ENCODE results near the gene GPRC5B. TPM values are rescaled to one million over a fixed set of nuclear protein-coding genes. Genes with fewer than 3 reads are reported as not detected.

GPRC5B gene
- total RNA-seq, 1 donor from 2014 or later: 122 TPM

GRCh38 chr16:19876501-19877059 lies 8.1 kb downstream of the GPRC5B start:
- ATAC-seq (no peak), DNase-seq (ENCODE audit: low spot score) (no peak)
- intact Hi-C loops (cut with DNase I): no loop called here

GRCh38 chr16:19875900-19876299 lies 8.7 kb downstream of the GPRC5B start:
- ATAC-seq: no peak
- no peak for DNase-seq (ENCODE audit: low spot score)
- intact Hi-C loops (cut with DNase I): no loop called here

DNA sequence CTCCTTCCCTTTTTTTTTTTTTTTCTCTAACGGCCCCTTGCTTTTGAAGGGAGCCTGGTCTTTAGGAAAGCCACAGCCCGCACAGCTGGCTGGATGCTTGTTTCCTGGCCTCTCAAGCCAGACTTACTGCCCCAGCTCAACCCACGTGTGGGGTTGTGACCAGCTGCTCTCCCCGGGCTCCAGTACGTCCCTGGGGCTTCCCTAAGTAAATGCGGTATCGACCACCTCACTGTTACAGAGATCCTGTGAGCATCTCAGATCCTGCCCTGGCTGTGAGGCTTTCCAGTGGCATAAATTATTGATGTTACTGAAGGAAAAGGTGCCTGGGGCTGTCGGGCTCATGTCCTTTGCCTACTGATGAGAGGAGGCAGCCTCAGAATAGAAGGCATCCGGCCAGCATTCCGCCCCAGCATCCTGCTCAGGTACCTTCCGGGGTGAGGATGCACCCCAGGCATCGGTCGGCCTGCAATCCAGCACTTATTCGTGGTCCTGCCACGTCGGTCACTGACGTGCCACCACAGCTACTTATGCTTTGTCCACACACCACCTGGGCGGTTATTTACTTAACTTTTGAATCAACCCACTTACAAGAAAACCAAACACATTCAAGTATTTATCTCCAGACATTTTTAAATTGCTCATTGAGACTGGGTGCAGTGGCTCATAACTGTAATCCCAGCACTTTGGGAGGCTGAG lies 9.6 kb downstream of the GPRC5B start:
- no peak for ATAC-seq
- intact Hi-C loops (cut with DNase I): no loop called here
- DNase-seq (ENCODE audit: low spot score): no peak

- ATAC-seq (peak; percentile 21), DNase-seq (ENCODE audit: low spot score) (no peak)
- intact Hi-C loops (cut with DNase I): no loop called here
These were observed 10.6 kb downstream of the GPRC5B start for GRCh38 chr16:19874026-19874425.

DNA sequence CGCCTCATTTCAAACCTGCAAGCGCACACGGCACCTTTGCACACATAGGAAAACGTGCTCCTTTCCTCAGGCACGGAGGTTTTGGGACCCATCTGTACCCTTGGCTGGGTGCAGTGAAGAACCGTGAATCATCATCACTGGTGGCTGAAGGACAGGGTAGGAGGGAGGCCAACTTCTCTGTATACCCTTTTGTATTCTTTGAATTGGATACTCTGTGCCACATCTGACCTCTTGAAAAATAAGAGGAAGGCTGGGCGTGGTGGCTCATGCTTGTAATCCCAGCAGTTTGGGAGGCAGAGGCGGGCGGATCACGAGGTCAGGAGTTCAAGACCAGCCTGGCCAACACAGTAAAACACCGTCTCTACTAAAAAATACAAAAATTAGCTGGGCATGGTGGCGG lies 11.7 kb downstream of the GPRC5B start:
- intact Hi-C loops (cut with DNase I): no loop called here
- no peak for ATAC-seq
- no peak for DNase-seq (ENCODE audit: low spot score)

- ATAC-seq: no peak
- DNase-seq (ENCODE audit: low spot score): no peak
- intact Hi-C loops (cut with DNase I): no loop called here
These were observed 12.3 kb downstream of the GPRC5B start for GRCh38 chr16:19872179-19872863.

GRCh38 chr16:19871721-19872120 lies 12.9 kb downstream of the GPRC5B start:
- DNase-seq (ENCODE audit: low spot score) (no peak), ATAC-seq (no peak)
- intact Hi-C loops (cut with DNase I): no loop called here

DNA sequence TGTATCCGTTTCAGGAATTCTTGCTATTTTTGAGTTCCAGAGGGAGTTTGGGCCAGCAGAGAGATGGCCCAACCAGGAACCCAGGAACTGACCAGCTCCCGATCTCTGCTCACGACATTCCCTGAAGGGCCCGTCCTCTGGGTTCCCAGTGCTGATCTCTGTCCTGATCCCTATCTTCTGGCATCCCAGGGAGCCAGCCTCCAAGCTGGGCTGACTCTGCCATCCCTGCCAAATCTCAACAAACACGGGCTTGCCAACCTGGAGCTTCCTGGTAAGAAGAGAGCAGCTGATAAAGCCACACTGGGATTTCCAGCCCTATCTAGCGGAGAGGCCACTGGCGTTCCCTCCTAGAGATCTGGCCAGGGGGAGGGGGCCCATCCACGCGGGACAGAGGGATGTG lies 16.2 kb downstream of the GPRC5B start:
- DNase-seq (ENCODE audit: low spot score) (no peak), ATAC-seq (no peak)
- intact Hi-C loops (cut with DNase I): no loop called here

DNA sequence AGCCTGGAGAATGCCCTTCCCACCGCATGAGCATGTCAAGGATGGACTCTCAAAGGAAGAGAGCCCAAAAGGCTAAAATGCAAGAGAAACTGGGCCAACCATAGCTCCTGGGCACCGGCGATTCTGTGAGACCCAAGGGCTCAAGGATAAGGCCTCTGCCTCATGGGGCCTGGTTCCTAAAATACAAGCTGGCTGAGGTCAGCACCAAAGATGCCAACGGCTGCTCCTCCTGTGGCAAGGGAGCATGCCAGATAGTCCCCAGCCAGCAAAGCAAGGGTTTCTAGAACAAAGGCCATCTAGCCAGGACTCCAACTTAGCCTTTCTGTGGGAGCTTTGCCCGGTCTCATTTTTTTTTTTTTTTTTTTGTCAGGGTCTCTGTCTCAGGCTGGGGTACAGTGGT lies 20.1 kb downstream of the GPRC5B start:
- DNase-seq (ENCODE audit: low spot score): no peak
- no peak for ATAC-seq
- intact Hi-C loops (cut with DNase I): no loop called here

GRCh38 chr16:19863990-19864389 lies 20.7 kb downstream of the GPRC5B start:
- no peak for ATAC-seq
- intact Hi-C loops (cut with DNase I): no loop called here
- no peak for DNase-seq (ENCODE audit: low spot score)

GRCh38 chr16:19861811-19862327 lies 22.8 kb downstream of the GPRC5B start:
- DNase-seq (ENCODE audit: low spot score): peak; percentile 70
- intact Hi-C loops (cut with DNase I): no loop called here
- peak; percentile 89 for ATAC-seq

DNA sequence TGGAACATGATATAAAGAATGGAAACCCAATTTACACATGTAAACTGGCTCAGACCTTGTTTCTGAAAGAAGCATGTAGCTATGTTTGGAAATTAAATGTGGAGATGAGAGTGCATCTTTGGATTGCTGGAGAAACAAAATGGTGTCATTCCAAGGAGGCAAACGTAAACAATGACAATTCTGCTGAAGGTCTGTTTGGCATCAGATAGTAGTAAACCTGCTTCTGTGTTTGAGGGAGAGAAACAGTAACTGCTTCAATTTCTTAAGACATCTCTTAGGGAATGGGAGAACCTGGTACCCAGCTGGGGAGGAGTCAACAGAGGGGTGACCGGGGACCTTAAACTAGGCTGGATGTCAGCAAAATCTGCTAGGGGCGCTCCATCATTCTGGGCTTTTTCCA lies 23.5 kb downstream of the GPRC5B start:
- DNase-seq (ENCODE audit: low spot score): no peak
- ATAC-seq: no peak
- intact Hi-C loops (cut with DNase I): no loop called here

DNA sequence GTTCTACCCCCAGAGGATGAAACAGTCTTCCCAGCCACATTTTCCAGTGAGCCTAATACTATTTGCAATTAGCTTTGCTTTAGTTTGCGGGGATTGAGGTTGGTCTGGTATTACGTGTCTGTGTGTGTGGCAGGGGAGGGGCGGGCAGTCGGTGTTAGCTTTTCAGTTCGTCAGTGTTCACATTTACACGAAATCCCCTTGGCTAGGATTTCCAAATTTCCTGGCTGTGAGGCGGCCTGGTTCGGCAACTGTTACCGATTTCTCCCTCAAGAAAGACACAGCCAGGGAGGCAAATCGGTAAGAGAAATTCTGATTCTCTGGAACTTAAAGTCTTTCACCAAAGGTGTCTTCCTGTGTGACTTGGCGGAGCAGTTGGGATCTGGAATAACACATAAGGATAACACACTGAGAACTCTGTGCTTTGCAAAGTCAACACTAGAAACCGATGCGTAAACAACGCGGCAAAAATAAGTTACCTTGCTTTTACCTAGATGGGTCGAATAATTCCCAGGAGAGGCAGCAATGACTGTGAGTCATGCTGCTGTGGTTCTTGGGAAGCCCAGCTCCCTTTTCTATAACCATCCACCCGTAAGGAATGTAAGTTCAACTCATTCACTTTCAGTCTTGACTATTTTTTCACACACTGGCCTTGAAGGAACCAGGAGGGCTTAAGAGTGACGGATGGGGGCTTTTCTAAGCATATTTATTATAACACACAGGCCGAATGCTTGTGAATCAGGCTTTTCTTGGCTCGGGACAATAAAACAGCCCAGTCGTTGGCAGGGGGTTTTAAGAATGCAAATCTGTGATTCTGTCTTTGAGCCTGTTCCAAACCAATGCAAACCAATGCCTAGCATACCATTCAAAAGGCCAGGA lies 24.2 kb downstream of the GPRC5B start:
- no peak for ATAC-seq
- DNase-seq (ENCODE audit: low spot score): no peak
- intact Hi-C loops (cut with DNase I): no loop called here

DNA sequence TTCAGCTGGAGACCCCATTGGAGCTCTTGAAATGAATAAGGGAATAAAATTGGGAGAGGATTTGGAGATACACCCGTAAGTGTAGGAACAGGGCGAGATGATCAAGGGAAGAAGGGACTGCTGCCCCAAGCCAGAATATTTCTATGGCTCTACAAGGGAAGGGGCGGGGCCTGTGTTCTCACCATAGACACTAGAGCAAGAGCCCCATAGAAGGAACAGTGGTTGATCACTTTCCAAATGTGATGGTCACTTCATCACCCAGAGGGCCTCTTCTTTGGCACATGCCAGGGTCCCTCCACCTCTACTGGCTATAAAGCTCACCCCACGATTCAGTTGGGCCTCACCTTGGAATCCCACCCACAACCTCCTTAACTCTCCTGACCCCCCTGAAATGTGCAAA lies 25.0 kb downstream of the GPRC5B start:
- ATAC-seq: no peak
- no peak for DNase-seq (ENCODE audit: low spot score)
- intact Hi-C loops (cut with DNase I): no loop called here

DNA sequence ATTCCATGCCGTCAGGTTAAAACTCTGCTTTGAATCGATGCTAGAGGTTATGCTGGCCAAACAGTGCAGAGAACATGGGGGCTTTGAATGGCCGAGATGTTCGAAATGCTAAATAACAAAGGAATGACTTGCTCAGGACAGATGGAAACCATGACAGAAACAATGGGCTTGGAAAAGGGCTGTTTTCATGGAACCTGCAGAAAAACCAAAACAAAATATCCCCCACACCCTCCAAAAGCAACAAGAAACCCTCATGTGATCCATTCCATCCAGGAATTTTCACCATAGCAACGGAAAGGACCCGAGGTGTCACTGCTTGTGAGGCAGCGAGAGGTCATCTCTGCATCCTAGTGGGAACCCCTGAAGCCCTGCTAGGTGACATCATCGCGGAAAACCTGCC lies 25.5 kb downstream of the GPRC5B start:
- ATAC-seq (no peak), DNase-seq (ENCODE audit: low spot score) (no peak)
- intact Hi-C loops (cut with DNase I): no loop called here

- ATAC-seq: no peak
- no peak for DNase-seq (ENCODE audit: low spot score)
- intact Hi-C loops (cut with DNase I): no loop called here
These were observed 26.2 kb downstream of the GPRC5B start for GRCh38 chr16:19858340-19859018.

GRCh38 chr16:19857593-19858339 lies 26.9 kb downstream of the GPRC5B start:
- intact Hi-C loops (cut with DNase I): no loop called here
- DNase-seq (ENCODE audit: low spot score) (peak; percentile 15), ATAC-seq (no peak)

GRCh38 chr16:19856120-19856519 lies 28.5 kb downstream of the GPRC5B start:
- ATAC-seq (peak; percentile 38), DNase-seq (ENCODE audit: low spot score) (peak; percentile 31)
- intact Hi-C loops (cut with DNase I): no loop called here

Measured in sciatic nerve (tissue), 2 donors.